GM12878 (cell line): ENCODE measurements around the gene MARCHF9. TPM values are rescaled to one million over a fixed set of nuclear protein-coding genes. Genes with fewer than 3 reads are reported as not detected.

Experiments
- ATAC-seq: fragments of 200-7000 bp; cut with Tn5 transposase; 3 replicates; pipeline ENCODE4 v1.9.1; 2020; ENCODE audit warnings: mild to moderate bottlenecking, moderate library complexity
- BruUV-seq: library from RNA; stranded (reverse); fragments of 400-500 nt; replicated peaks from 2 replicates; lab custom pipeline; 2021; lab: Mats Ljungman, UMichigan
- CTCF ChIA-PET: fragments of 300-600 bp; sonication (Branson Sonifier 250); formaldehyde crosslinking; extraction: SDS; loops from one replicate; lab custom pipeline; 2021; ENCODE audit warnings: inconsistent platforms; lab: Yijun Ruan, JAX
- POLR2A ChIA-PET: fragments of 350-600 bp; formaldehyde crosslinking; extraction: SDS; loops from one replicate; lab custom pipeline; 2021; ENCODE audit warnings: inconsistent platforms; lab: Charles Lee
- RAD21 ChIA-PET: fragments of 300-600 bp; sonication (Branson Sonifier 250); formaldehyde crosslinking; loops from one replicate; lab custom pipeline; 2023; ENCODE audit warnings: antibody characterized with exemption; ENCODE audit not compliant: unreplicated experiment; lab: Charles Lee
- SMC1A ChIA-PET: fragments of 300-600 bp; sonication (Branson Sonifier 250); formaldehyde crosslinking; loops from one replicate; lab custom pipeline; 2023; ENCODE audit not compliant: unreplicated experiment, uncharacterized antibody; lab: Charles Lee
- DNase-seq: peaks from one replicate; pipeline ENCODE4 v3.0.0-alpha.2; 2011; ENCODE audit warnings: low read depth, low spot score
- FAIRE-seq: peaks from 3 replicates; lab custom pipeline; 2011; peaks lifted over from hg19 to GRCh38; lab: Jason Lieb, UNC
- H2AFZ ChIP-seq: 2 replicates; pipeline ENCODE4 v1.6.0; 2011; ENCODE audit warnings: low read depth, low read length, control low read depth; ENCODE audit not compliant: control insufficient read depth
- H3K27ac ChIP-seq: 2 replicates; pipeline ENCODE4 v1.5.1; 2011; ENCODE audit warnings: control low read depth; ENCODE audit not compliant: control insufficient read depth, insufficient read depth
- H3K27me3 ChIP-seq, 2 experiments: replicated peaks in 1 of 2; 2 replicates each; pipeline versions ENCODE4 v1.6.0 to v1.6.1; 2011; ENCODE audit warnings: low read length in 1 of 2; ENCODE audit not compliant: control insufficient read depth in 2 of 2, insufficient read depth in 2 of 2
- H3K36me3 ChIP-seq, 2 experiments: 2 replicates each; pipeline ENCODE4 v1.5.1; 2011; ENCODE audit warnings: low read length in 1 of 2; ENCODE audit not compliant: control insufficient read depth in 2 of 2, insufficient read depth in 2 of 2
- H3K4me1 ChIP-seq: 2 replicates; pipeline ENCODE4 v1.6.1; 2011; ENCODE audit warnings: mild to moderate bottlenecking, low read length, moderate library complexity, mixed read lengths; ENCODE audit not compliant: control insufficient read depth, insufficient read depth
- H3K4me2 ChIP-seq: 2 replicates; pipeline ENCODE4 v1.6.0; 2011; ENCODE audit warnings: control low read depth; ENCODE audit not compliant: control insufficient read depth, insufficient read depth
- H3K4me3 ChIP-seq: fragments of 200-600 bp; sonication (generic); 2 replicates; pipeline ENCODE4 v1.5.1; 2016
- H3K79me2 ChIP-seq: 2 replicates; pipeline ENCODE4 v1.6.0; 2011; ENCODE audit warnings: low read length; ENCODE audit not compliant: control insufficient read depth, insufficient read depth
- H3K9ac ChIP-seq: 2 replicates; pipeline ENCODE4 v1.8.0; 2011; ENCODE audit warnings: low read length, control low read depth, mixed read lengths; ENCODE audit not compliant: control insufficient read depth, insufficient read depth
- H3K9me3 ChIP-seq: replicated peaks from 3 replicates; pipeline ENCODE4 v1.5.1; 2011; ENCODE audit warnings: mild to moderate bottlenecking, low read length; ENCODE audit not compliant: control insufficient read depth, insufficient read depth
- H4K20me1 ChIP-seq: 2 replicates; pipeline ENCODE4 v1.6.0; 2011; ENCODE audit not compliant: control insufficient read depth, insufficient read depth
- ASH2L ChIP-seq: fragments of 300-600, 200-600 bp; sonication (generic); IDR thresholded peaks from 2 replicates; pipeline ENCODE4 v1.6.1; 2017; ENCODE audit warnings: low read depth, mild to moderate bottlenecking, borderline replicate concordance
- E2F8 ChIP-seq: fragments of 450-650 bp; IDR thresholded peaks from 2 replicates; pipeline ENCODE4 v1.6.1; 2018; ENCODE audit warnings: mild to moderate bottlenecking, low read depth, moderate library complexity; ENCODE audit not compliant: partially characterized antibody
- EZH2 ChIP-seq: IDR thresholded peaks from 2 replicates; pipeline ENCODE4 v1.6.1; 2012; ENCODE audit warnings: low read depth, mild to moderate bottlenecking, control low read depth, inconsistent platforms, low read length, borderline replicate concordance; ENCODE audit not compliant: control insufficient read depth
- JUNB ChIP-seq: IDR thresholded peaks from 2 replicates; pipeline ENCODE4 v1.6.1; 2016; ENCODE audit warnings: antibody characterized with exemption, mild to moderate bottlenecking
- POU2F2 ChIP-seq: IDR thresholded peaks from 3 replicates; pipeline ENCODE4 v1.6.1; 2011; ENCODE audit warnings: low read depth, mild to moderate bottlenecking, low read length, borderline replicate concordance
- SMC3 ChIP-seq: IDR thresholded peaks from 2 replicates; pipeline ENCODE4 v1.6.1; 2011; ENCODE audit warnings: low read length, improper control_type of control experiment, borderline replicate concordance
- SREBF2 ChIP-seq: IDR thresholded peaks from 2 replicates; pipeline ENCODE4 v1.6.1; 2012; ENCODE audit warnings: mild to moderate bottlenecking, low read length
- SUZ12 ChIP-seq: fragments of 200-600 bp; sonication (generic); IDR thresholded peaks from one replicate; pipeline ENCODE4 v1.6.1; 2018; ENCODE audit warnings: antibody characterized with exemption, mild to moderate bottlenecking; ENCODE audit not compliant: unreplicated experiment
- ZZZ3 ChIP-seq: IDR thresholded peaks from 2 replicates; pipeline ENCODE4 v1.6.1; 2011; ENCODE audit warnings: low read depth; ENCODE audit not compliant: control insufficient read depth, insufficient read length
- WGBS: methylation state at CpG from one replicate; pipeline ENCODE4 v1.1.6; 2016; ENCODE audit warnings: low lambda C conversion rate; ENCODE audit not compliant: insufficient replicate concordance, insufficient coverage; ENCODE audit errors: missing lambda C conversion rate; 5-methylcytosine and 5-hydroxymethylcytosine counted together
- in situ Hi-C: fragments of 300-500 bp; cut with MboI; formaldehyde crosslinking; loops from 9 replicates; pipeline ENCODE4 v1.14.3; 2018; ENCODE audit warnings: mixed read lengths
- intact Hi-C: fragments of 100-400 bp; cut with micrococcal nuclease; formaldehyde crosslinking; loops from one replicate; pipeline ENCODE4 v1.14.2; 2022; ENCODE audit not compliant: unreplicated experiment
- polyA plus RNA-seq, 11 experiments: library from polyadenylated mRNA; depleted of rRNA in 4 of 11; unstranded in 6 of 11; stranded (reverse) in 5 of 11; fragments of >200 nt; fragmentation: Nextera tagmentation in 4 of 11; fragmentation: Illumina TruSeq in 1 of 11; extraction: Ambion mirVana in 4 of 11; extraction: Trizol in 1 of 11; gene quantifications; 1 replicate in 1 of 11; 2 replicates in 10 of 11; pipeline versions ENCODE4 v1.2.1 to v1.2.3, GENCODE V29; 2011 to 2016; ENCODE audit warnings: inconsistent platforms in 2 of 11, missing spikeins in 2 of 11, low read depth in 1 of 11
- total RNA-seq, 4 experiments: library from RNA; depleted of rRNA in 3 of 4; stranded (reverse); fragments of >200 nt in 3 of 4; fragmentation: Illumina TruSeq in 1 of 4; extraction: Trizol in 1 of 4; gene quantifications; 2 replicates each; pipeline versions ENCODE4 v1.2.1 to v1.2.3, GENCODE V29; 2013 to 2021

The MARCHF9 gene
- total and polyA plus RNA-seq, 10 of the 15 experiments (the other 5 are each of a cell fraction or from before 2014, with no cell fraction given), result 2.4 to 29.3 (median 13.0) TPM

- no peak within 1 kb of the TSS for H3K9ac ChIP-seq
- in situ Hi-C loops (no loop called here), intact Hi-C loops (no loop called here)
- FAIRE-seq (no peak), DNase-seq (no peak), ATAC-seq (peak; percentile 4; the same call in 1 of the 3 replicates)
- no TSS peak for BruUV-seq
- no peak within 1 kb of the TSS for H3K27ac ChIP-seq
- no peak within 1 kb of the TSS for H2AFZ ChIP-seq
- peaks cover 11 to 23% of the 10 kb centered on the region in 2 experiments; a peak in 3 of 4 replicates for H3K27me3 ChIP-seq
- CTCF ChIA-PET, result interaction anchor here (1.0 to 7.3 kb wide), 3 partner anchors 9 to 15 kb away, joined by 4 to 62 read pairs (median 4); partner anchors contain the start of gene MARCHF9
- POLR2A ChIA-PET, result interaction anchor here (0.8 kb wide), 1 partner anchor 25 kb away, joined by 3 read pairs; no protein-coding TSS in a partner anchor
- WGBS, result 25% methylated on average over 38 of the region's 38 CpGs
- no peaks in the 10 kb centered on the region for H3K79me2 ChIP-seq
- no peak within 1 kb of the TSS for H3K4me3 ChIP-seq
- peaks cover 22% of the 10 kb centered on the region for H3K4me1 ChIP-seq
- peaks cover 0 to 4% of the 10 kb centered on the region in 2 experiments; a peak in 2 of 4 replicates for H3K36me3 ChIP-seq
- no peak for TF ChIP-seq E2F8
- TF ChIP-seq SUZ12, result peak; percentile 87
- TF ChIP-seq EZH2, result no peak
- TF ChIP-seq SREBF2, result no peak
- TF ChIP-seq POU2F2, result no peak
- no peak for TF ChIP-seq SMC3
- no peak for TF ChIP-seq ASH2L
- no peak for TF ChIP-seq JUNB
- TF ChIP-seq ZZZ3, result no peak
- peak within 1 kb of the TSS; percentile 95 for H3K4me2 ChIP-seq
- RAD21 ChIA-PET, result interaction anchor here (1.5 kb wide), 1 partner anchor 14 kb away, joined by 5 read pairs; no protein-coding TSS in a partner anchor
- SMC1A ChIA-PET, result interaction anchor here (1.7 kb wide), 1 partner anchor 10 kb away, joined by 5 read pairs; no protein-coding TSS in a partner anchor
- no peaks in the 10 kb centered on the region for H4K20me1 ChIP-seq
- no peaks in the 10 kb centered on the region for H3K9me3 ChIP-seq
Measured at GRCh38 chr12:57766464-57767304, 11.8 kb downstream of the MARCHF9 start, which contains the start of gene CYP27B1. CYP27B1 (minus strand) TSS chr12:57767078; CDS start chr12:57767041, 37 bp downstream.
